Measurements from ENCODE around the gene GYG2. TPM values are rescaled to one million over a fixed set of nuclear protein-coding genes. Genes with fewer than 3 reads are reported as not detected.
"Not testable (repeated sequence)": the region's sequence is repeated elsewhere in the genome, so short reads cannot be mapped to it uniquely, and the experiment has no call there.

GYG2 gene
- not detected for total RNA-seq

GRCh38 chrX:2828344-2828958 lies at the start of gene GYG2:
Gene GYG2 (plus strand): TSS chrX:2828930. CDS start chrX:2830189, 1,259 bp downstream.
- Mint-ChIP-seq H3K4me1 (ENCODE audit: low read depth) (no peaks in the 10 kb centered on the region), H3K36me3 (ENCODE audit: low read depth) (no peaks in the 10 kb centered on the region), H3K27me3 (ENCODE audit: low read depth) (peaks cover 7% of the 10 kb centered on the region), H3K9me3 (no peaks in the 10 kb centered on the region), H3K27ac (no peak within 1 kb of the TSS), H3K4me3 (no peak within 1 kb of the TSS)
- DNase-seq, result no peak
- CTCF ChIA-PET, result no interaction called here
- intact Hi-C loops (cut with micrococcal nuclease), result no loop called here

GRCh38 chrX:2780472-2781225 lies 48.1 kb upstream of the GYG2 start:
- H3K36me3 Mint-ChIP-seq (ENCODE audit: low read depth); CTCF ChIA-PET; H3K4me1 Mint-ChIP-seq (ENCODE audit: low read depth); H3K27me3 Mint-ChIP-seq (ENCODE audit: low read depth); DNase-seq; H3K9me3 Mint-ChIP-seq; intact Hi-C loops (cut with micrococcal nuclease); H3K27ac Mint-ChIP-seq; H3K4me3 Mint-ChIP-seq: not testable (repeated sequence)

DNA sequence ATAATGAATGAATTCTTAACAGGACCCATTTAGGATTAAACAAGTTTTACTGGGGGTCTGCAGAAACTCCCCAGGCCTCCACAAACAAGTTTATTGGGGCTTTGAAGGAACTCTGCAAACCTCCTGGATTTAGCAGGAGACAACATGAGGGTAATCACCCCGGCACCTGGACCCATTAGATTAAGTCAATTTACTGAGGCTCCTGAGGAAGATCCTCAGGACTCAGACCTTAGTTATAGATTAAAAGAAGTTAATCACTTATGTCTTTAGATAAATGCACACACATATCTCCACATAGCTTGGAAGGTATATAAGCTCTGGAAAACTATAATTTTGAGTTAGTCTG lies 47.5 kb upstream of the GYG2 start:
- H3K9me3 Mint-ChIP-seq, result no peaks in the 10 kb centered on the region
- H3K27ac Mint-ChIP-seq, result no peak overlapping the region
- intact Hi-C loops (cut with micrococcal nuclease), result no loop called here
- H3K4me1 Mint-ChIP-seq (ENCODE audit: low read depth), result peaks cover 6% of the 10 kb centered on the region
- H3K4me3 Mint-ChIP-seq, result no peak overlapping the region
- no peak for DNase-seq
- no peaks in the 10 kb centered on the region for H3K27me3 Mint-ChIP-seq (ENCODE audit: low read depth)
- CTCF ChIA-PET, result no interaction called here
- H3K36me3 Mint-ChIP-seq (ENCODE audit: low read depth), result no peaks in the 10 kb centered on the region

- CTCF ChIA-PET, result no interaction called here
- intact Hi-C loops (cut with micrococcal nuclease), result no loop called here
Observed at GRCh38 chrX:2781698-2782097, 47.0 kb upstream of the GYG2 start.

GRCh38 chrX:2782171-2782570 lies 46.6 kb upstream of the GYG2 start:
- Mint-ChIP-seq H3K9me3 (no peaks in the 10 kb centered on the region), H3K27me3 (ENCODE audit: low read depth) (no peaks in the 10 kb centered on the region), H3K4me1 (ENCODE audit: low read depth) (peaks cover 6% of the 10 kb centered on the region), H3K36me3 (ENCODE audit: low read depth) (no peaks in the 10 kb centered on the region), H3K27ac (no peak overlapping the region), H3K4me3 (no peak overlapping the region)
- CTCF ChIA-PET, result no interaction called here
- DNase-seq, result no peak
- intact Hi-C loops (cut with micrococcal nuclease), result no loop called here

More at GRCh38 chrX:2781698-2782097, 47.0 kb upstream of the GYG2 start:
- Mint-ChIP-seq H3K9me3 (no peaks in the 10 kb centered on the region), H3K36me3 (ENCODE audit: low read depth) (no peaks in the 10 kb centered on the region), H3K4me1 (ENCODE audit: low read depth) (peaks cover 6% of the 10 kb centered on the region), H3K27ac (no peak overlapping the region), H3K4me3 (no peak overlapping the region), H3K27me3 (ENCODE audit: low read depth) (no peaks in the 10 kb centered on the region)
- DNase-seq, result no peak

DNA sequence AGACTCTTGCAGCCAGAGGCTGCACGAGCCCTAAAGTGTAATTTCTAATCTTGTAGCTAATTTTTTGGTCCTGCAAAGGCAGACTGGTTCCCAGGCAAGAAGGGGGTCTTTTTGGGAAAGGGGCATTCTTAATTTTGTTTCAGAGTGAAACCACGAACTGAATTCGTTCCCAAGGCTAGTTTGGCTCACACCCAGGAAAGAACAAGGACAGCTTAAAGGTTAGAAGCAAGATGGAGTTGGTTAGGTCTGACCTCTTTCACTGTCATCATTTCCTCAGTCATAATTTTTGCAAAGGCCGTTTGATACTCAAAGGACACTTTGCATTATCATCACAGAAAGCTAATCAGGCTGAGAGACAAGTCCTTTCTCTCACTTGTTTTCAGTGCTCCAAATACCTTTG lies 46.0 kb upstream of the GYG2 start:
- DNase-seq, result no peak
- intact Hi-C loops (cut with micrococcal nuclease), result no loop called here
- Mint-ChIP-seq H3K36me3 (ENCODE audit: low read depth) (no peaks in the 10 kb centered on the region), H3K4me3 (no peak overlapping the region), H3K27ac (no peak overlapping the region), H3K27me3 (ENCODE audit: low read depth) (no peaks in the 10 kb centered on the region), H3K9me3 (no peaks in the 10 kb centered on the region), H3K4me1 (ENCODE audit: low read depth) (peaks cover 6% of the 10 kb centered on the region)
- CTCF ChIA-PET, result no interaction called here

DNA sequence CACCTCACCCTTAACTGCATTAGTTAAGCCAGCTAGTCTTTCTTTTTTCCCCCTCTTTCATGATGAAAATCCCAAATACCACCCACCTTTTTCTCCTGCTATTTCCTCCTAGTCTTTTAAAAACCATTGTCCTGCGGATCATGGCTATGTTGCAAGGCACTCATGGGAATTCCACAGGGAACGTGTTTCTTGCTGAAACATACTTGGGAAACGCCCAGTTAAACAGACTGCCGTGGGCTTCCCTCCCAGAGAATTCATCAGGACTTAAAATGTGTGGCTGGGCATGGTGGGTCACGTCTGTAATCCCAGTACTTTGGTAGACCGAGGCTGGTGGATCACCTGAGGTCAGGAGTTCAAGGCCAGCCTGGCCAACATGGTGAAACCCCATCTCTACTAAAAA lies 44.7 kb upstream of the GYG2 start:
- CTCF ChIA-PET, result no interaction called here
- Mint-ChIP-seq H3K4me3 (no peak overlapping the region), H3K4me1 (ENCODE audit: low read depth) (peaks cover 6% of the 10 kb centered on the region), H3K36me3 (ENCODE audit: low read depth) (no peaks in the 10 kb centered on the region), H3K27me3 (ENCODE audit: low read depth) (no peaks in the 10 kb centered on the region), H3K9me3 (no peaks in the 10 kb centered on the region), H3K27ac (no peak overlapping the region)
- DNase-seq, result no peak
- intact Hi-C loops (cut with micrococcal nuclease), result no loop called here

GRCh38 chrX:2785538-2785937 lies 43.2 kb upstream of the GYG2 start:
- CTCF ChIA-PET, result no interaction called here
- intact Hi-C loops (cut with micrococcal nuclease), result no loop called here
- no peak for DNase-seq
- no peaks in the 10 kb centered on the region for H3K36me3 Mint-ChIP-seq (ENCODE audit: low read depth)
- no peaks in the 10 kb centered on the region for H3K9me3 Mint-ChIP-seq
- H3K27me3 Mint-ChIP-seq (ENCODE audit: low read depth), result no peaks in the 10 kb centered on the region
- H3K4me3 Mint-ChIP-seq, result no peak overlapping the region
- H3K27ac Mint-ChIP-seq, result no peak overlapping the region
- peaks cover 6% of the 10 kb centered on the region for H3K4me1 Mint-ChIP-seq (ENCODE audit: low read depth)

- H3K36me3 Mint-ChIP-seq (ENCODE audit: low read depth), result no peaks in the 10 kb centered on the region
Observed at GRCh38 chrX:2788980-2789379, 39.8 kb upstream of the GYG2 start.

GRCh38 chrX:2789569-2789968 lies 39.2 kb upstream of the GYG2 start:
- H3K27ac Mint-ChIP-seq, result no peak overlapping the region
- CTCF ChIA-PET, result no interaction called here
- H3K36me3 Mint-ChIP-seq (ENCODE audit: low read depth), result no peaks in the 10 kb centered on the region
- no peaks in the 10 kb centered on the region for H3K4me1 Mint-ChIP-seq (ENCODE audit: low read depth)
- DNase-seq, result no peak
- no peaks in the 10 kb centered on the region for H3K9me3 Mint-ChIP-seq
- no peaks in the 10 kb centered on the region for H3K27me3 Mint-ChIP-seq (ENCODE audit: low read depth)
- intact Hi-C loops (cut with micrococcal nuclease), result no loop called here
- no peak overlapping the region for H3K4me3 Mint-ChIP-seq

More at GRCh38 chrX:2788980-2789379, 39.8 kb upstream of the GYG2 start:
- no peak for DNase-seq
- H3K4me1 Mint-ChIP-seq (ENCODE audit: low read depth), result no peaks in the 10 kb centered on the region
- H3K27me3 Mint-ChIP-seq (ENCODE audit: low read depth), result no peaks in the 10 kb centered on the region
- CTCF ChIA-PET, result no interaction called here
- no peak overlapping the region for H3K4me3 Mint-ChIP-seq
- H3K9me3 Mint-ChIP-seq, result no peaks in the 10 kb centered on the region
- no peak overlapping the region for H3K27ac Mint-ChIP-seq
- intact Hi-C loops (cut with micrococcal nuclease), result no loop called here

DNA sequence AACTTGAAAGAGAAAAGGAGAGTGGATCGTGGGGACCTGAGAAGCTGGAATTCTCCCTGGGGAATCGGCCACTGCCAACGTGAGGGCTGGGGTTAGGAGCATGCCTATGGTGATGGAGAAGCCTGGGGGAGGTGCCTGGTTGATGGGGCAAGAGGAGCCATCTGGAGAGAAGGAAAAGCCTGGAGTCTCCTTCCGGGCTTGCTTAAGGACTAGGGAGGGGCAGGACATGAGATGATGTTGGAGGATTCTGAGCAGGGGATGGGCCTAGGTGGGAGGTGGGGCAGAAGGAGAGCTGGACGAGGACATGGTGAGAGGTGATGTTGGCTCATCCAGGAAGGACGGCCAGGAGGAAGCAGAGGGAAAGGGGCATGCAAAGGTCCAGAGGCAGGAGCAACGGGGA lies 35.0 kb upstream of the GYG2 start:
- Mint-ChIP-seq H3K36me3 (ENCODE audit: low read depth) (no peaks in the 10 kb centered on the region), H3K4me1 (ENCODE audit: low read depth) (no peaks in the 10 kb centered on the region), H3K9me3 (no peaks in the 10 kb centered on the region), H3K4me3 (no peak overlapping the region), H3K27ac (no peak overlapping the region), H3K27me3 (ENCODE audit: low read depth) (no peaks in the 10 kb centered on the region)
- intact Hi-C loops (cut with micrococcal nuclease), result no loop called here
- CTCF ChIA-PET, result no interaction called here
- DNase-seq, result no peak

- intact Hi-C loops (cut with micrococcal nuclease), result no loop called here
- Mint-ChIP-seq H3K36me3 (ENCODE audit: low read depth) (no peaks in the 10 kb centered on the region), H3K9me3 (no peaks in the 10 kb centered on the region), H3K27me3 (ENCODE audit: low read depth) (no peaks in the 10 kb centered on the region), H3K4me3 (no peak overlapping the region), H3K27ac (no peak overlapping the region), H3K4me1 (ENCODE audit: low read depth) (no peaks in the 10 kb centered on the region)
- CTCF ChIA-PET, result no interaction called here
- DNase-seq, result no peak
Observed at GRCh38 chrX:2794336-2794735, 34.4 kb upstream of the GYG2 start.

DNA sequence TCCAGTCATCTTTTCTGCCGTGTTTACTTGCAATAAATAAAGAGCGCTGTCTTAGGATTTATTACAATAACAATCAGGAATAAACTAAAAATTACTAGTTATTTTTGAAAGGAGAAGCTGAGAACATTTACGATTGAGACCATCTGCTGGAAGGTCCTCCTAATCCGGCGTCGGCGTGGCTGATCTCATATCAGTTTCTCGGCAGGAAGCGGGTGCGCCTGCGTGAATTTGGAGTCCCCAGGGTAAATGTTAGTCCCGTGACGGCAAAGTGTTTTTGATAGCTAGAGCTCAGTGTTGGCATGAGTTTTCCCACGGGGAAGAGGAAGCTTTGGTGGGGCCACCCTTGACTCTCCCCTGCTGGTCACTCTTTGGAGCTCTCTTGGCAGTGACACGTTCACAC lies 31.9 kb upstream of the GYG2 start:
- H3K9me3 Mint-ChIP-seq; intact Hi-C loops (cut with micrococcal nuclease); H3K27me3 Mint-ChIP-seq (ENCODE audit: low read depth); CTCF ChIA-PET; H3K4me1 Mint-ChIP-seq (ENCODE audit: low read depth); H3K27ac Mint-ChIP-seq; H3K36me3 Mint-ChIP-seq (ENCODE audit: low read depth); H3K4me3 Mint-ChIP-seq: not testable (repeated sequence)
- DNase-seq, result peak; percentile 9

Data from activated naive CD4-positive, alpha-beta T cell treated with anti-CD3 and anti-CD28 coated beads for 36 hours (primary cell).